ENCODE results near the gene MRPS24.
A peak's percentile ranks its signal among the peaks of the same experiment; 100 is the strongest.

The MRPS24 gene

GRCh38 chr7:43876976-43877745 lies 7.8 kb upstream of the MRPS24 start:
- DNase-seq: no peak

DNA sequence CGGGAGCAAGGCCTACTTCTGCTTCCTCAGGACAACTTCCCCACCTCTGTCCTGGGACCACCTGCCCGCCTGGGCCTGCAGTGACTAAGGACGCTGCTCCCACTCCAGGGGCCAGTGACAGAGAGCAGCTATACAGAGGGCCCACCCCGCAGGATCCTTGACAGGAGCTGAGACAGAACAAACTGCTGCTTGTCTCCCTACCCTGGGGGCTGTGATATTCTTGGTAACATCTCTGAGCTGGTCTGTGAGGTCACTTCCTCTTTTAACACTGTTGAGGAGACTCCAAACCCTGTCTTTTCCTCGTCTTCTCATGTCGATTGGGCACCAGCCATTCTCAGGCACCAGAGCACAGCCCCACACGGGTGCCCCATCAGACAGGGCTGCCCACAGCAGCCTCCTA lies 6.9 kb upstream of the MRPS24 start:
- peak in 1 of 2 donors; percentile 10 for DNase-seq

- DNase-seq: no peak
These were observed 4.0 kb upstream of the MRPS24 start for GRCh38 chr7:43873300-43873699.

DNA sequence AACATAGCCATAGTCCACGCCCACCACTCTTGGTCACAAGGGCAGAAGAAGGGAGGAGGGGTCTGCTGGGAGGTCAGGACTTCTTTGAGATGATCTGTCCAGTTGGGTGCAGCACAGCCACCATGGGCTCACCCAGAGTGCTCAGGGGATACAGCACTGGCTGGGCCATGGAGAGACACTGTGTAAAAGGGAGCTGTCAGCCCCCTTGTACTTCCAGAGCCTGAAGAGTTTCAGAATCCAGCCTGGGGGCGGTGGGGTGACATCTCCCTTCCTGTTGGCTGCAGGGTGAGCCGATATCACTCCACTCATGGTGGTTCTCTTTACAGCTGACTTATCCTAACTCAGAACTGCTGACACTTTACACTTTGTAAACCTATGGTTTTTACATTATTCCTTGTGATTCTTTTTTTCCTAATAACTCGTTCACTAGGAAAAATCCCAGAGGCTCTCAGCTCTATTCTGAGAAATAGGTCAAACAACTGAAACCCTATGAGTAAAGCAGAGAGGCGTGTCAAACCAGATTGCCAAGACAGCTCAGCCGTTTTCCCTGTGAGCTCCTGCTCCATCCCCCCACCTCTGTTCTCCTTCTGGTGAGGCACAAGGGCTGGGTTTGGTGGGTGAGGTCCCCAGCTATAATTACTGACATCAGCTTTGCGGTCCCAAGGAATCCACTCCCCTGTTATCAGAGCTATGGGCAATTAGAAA lies 3.2 kb upstream of the MRPS24 start:
- peak; percentile 43 to 68 for DNase-seq

- DNase-seq: no peak
These were observed 1.7 kb upstream of the MRPS24 start for GRCh38 chr7:43871064-43871463.

- DNase-seq: peak in 1 of 2 donors; percentile 16
These were observed 999 bp upstream of the MRPS24 start for GRCh38 chr7:43870316-43870715.

- DNase-seq: peak; percentile 85 to 89
These were observed 537 bp upstream of the MRPS24 start for GRCh38 chr7:43869867-43870240.

DNA sequence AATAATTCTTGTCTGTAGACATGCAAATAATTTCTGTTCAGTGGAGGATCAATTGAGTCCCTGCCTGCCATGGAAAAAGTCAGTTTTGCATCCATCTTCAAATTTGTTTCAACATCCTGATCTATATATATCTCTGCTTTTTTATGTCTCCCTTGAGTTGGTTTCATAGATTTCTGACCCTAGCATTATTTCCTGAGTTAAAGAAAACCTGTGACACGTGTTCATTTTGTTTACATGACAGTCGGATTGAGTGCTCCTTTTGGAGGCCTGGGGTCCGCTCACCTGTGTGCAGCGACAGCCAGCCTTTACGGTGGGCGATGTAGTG lies 674 bp downstream of the MRPS24 start:
- no peak for DNase-seq

DNA sequence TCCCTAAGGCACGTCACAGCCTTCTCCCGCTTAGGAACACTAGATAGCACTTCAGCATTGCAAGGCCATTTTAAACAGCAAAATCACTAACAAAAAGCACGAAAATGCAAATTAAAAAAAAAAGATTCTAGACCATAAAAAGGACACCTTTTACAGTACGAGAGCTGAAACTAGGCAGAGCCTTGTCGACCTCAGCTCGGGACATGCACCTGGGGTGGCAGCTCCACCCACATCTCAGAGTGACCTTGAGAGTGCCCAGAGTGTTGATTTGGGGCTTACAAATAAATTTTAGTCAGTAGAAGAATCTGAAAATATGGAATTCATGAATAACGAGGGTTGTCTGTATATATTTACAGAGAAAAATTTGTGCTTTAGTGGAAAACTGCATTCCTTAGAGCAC lies 1.1 kb downstream of the MRPS24 start:
- DNase-seq: no peak

- no peak for DNase-seq
These were observed 4.0 kb downstream of the MRPS24 start for GRCh38 chr7:43865277-43865676.

GRCh38 chr7:43864126-43864525 lies 5.2 kb downstream of the MRPS24 start:
- DNase-seq: no peak

GRCh38 chr7:43856996-43857395 lies 12.3 kb downstream of the MRPS24 start:
- no peak for DNase-seq

DNA sequence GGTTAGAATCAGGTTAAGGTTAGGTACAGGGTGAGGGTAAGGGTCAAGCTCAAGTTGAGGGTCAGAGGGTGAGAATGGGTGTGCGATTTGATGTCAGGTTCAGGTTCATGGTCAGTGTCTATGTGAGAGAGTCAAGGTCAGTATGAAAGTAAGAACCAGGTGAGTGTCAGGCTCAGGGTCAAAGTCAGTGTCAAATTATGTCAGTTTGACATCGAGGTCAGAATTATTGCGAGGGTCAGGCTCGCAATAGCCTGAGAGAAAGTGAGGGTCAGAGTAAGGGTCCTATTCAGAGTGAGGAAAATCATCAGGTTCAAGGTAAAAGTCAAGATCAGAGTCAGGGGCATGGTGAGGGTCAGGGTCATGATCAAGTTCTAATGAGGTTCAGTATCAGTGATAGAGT lies 13.0 kb downstream of the MRPS24 start:
- DNase-seq: no peak

GRCh38 chr7:43855176-43855575 lies 14.1 kb downstream of the MRPS24 start:
- no peak for DNase-seq

DNA sequence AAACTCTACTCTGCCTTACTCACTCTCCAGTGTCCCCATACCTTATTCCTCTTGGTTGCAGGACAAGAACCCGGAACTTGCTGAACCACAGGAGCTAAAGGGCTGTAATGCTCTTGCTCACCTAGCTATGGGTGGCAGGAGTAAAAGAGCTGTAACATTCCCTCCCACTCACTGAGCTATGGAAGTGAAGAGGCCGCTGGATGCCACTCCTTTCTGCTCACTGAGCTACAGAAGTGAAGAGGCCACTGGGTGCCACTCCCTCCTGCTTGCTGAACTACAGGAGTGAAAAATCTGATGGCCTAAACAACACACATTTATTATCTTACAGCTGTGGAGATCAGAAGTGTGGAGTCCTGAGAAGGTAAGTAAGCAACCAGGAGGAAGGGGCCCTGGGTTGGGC lies 17.5 kb downstream of the MRPS24 start:
- DNase-seq: no peak

GRCh38 chr7:43850348-43851116 lies 18.8 kb downstream of the MRPS24 start:
- no peak for DNase-seq

GRCh38 chr7:43849047-43849446 lies 20.3 kb downstream of the MRPS24 start:
- DNase-seq: no peak

DNA sequence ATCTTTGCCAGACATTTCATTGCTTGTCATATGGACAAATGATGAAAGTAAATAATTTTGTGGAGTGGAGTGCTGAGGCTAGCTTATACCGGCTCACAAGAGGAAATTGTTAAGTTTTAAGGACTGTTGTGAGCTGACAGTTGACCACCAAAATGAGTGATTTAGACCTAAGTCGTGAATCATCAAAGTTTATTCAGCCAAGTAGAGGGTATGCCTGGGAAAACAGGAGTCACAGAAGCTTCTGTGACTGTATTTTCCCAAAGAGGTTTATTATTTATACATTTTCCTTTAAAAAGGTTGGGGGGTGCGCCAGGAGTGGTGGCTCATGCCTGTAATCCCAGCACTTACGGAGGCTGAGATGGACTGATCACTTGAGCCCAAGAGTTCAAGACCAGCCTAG lies 21.8 kb downstream of the MRPS24 start:
- DNase-seq: no peak

DNA sequence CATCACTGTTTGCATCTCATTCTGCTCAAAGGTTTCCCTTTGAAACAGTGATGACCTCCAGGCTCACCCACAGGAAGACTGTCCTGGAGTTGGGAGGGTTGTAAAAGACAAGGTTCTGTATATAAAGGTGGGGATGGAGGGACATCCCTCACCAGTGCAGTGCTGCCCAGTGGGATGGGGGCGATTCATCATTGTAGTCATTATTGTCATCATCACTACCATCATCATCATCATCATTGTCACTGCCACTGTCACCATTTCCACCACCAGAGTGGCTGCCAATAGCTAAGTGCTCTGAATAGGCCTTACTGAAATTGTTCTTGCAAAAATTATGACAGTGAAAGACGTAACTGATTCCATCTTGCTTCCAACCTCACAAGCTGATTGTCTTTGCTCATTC lies 24.7 kb downstream of the MRPS24 start:
- no peak for DNase-seq

DNA sequence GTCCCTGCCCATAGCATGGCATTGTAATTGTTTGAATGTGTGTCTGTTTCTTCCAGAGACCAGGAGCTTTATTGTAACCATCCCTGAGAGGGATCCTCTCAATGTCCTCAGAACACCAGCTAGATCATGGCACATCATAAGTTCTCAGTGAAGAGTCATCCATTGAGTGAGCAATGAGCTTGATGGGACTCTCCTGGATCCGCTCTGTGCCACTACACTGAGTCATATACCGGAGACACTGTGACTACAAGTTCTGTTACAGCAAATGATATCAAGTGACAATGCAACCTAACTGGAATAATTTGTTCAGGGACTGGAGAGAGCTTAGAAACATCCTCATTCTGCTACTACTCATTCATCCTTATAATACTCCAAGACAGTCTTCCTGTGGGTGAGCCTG lies 25.1 kb downstream of the MRPS24 start:
- DNase-seq: peak in 1 of 2 donors; percentile 6

- DNase-seq: no peak
These were observed 26.0 kb downstream of the MRPS24 start for GRCh38 chr7:43843296-43843695.

- no peak for DNase-seq
These were observed 31.1 kb downstream of the MRPS24 start for GRCh38 chr7:43838201-43838658.

GRCh38 chr7:43834463-43835251 lies 34.7 kb downstream of the MRPS24 start:
- peak; percentile 77 to 84 for DNase-seq

All from inflammatory macrophage treated with lipopolysaccharide for 1 hour (primary cell).